ENCODE measurements around the gene TTC24. TPM values are rescaled to one million over a fixed set of nuclear protein-coding genes. Genes with fewer than 3 reads are reported as not detected.
"Not testable (repeated sequence)": the region's sequence is repeated elsewhere in the genome, so short reads cannot be mapped to it uniquely, and the experiment has no call there.

The TTC24 gene
- total RNA-seq, 4 donors from 2014 or later = not detected

GRCh38 chr1:156584813-156585212 is 5.3 kb downstream of the TTC24 start:
- DNase-seq (ENCODE audit: low spot score) (no peak), ATAC-seq (ENCODE audit: low FRiP score) (no peak)
- TF ChIP-seq CTCF (IDR thresholded peaks at IDR 0.05) = no peak

- ATAC-seq (ENCODE audit: low FRiP score) (no peak), DNase-seq (ENCODE audit: low spot score) (no peak)
- TF ChIP-seq CTCF (IDR thresholded peaks at IDR 0.05) = no peak
These were observed 6.8 kb downstream of the TTC24 start for GRCh38 chr1:156586323-156586722.

- no peak for DNase-seq (ENCODE audit: low spot score)
- ATAC-seq (ENCODE audit: low FRiP score) = no peak
- no peak for TF ChIP-seq CTCF (IDR thresholded peaks at IDR 0.05)
These were observed 7.5 kb downstream of the TTC24 start for GRCh38 chr1:156586892-156587477.

GRCh38 chr1:156587927-156588326 is 8.4 kb downstream of the TTC24 start:
- DNase-seq (ENCODE audit: low spot score); ATAC-seq (ENCODE audit: low FRiP score): not testable (repeated sequence)

- DNase-seq (ENCODE audit: low spot score) = no peak
- ATAC-seq (ENCODE audit: low FRiP score) = no peak
- TF ChIP-seq CTCF (IDR thresholded peaks at IDR 0.05) = no peak
These were observed 10.0 kb downstream of the TTC24 start for GRCh38 chr1:156589546-156589945.

- TF ChIP-seq CTCF (IDR thresholded peaks at IDR 0.05) = no peak
- ATAC-seq (ENCODE audit: low FRiP score) (no peak), DNase-seq (ENCODE audit: low spot score) (no peak)
These were observed 11.0 kb downstream of the TTC24 start for GRCh38 chr1:156590326-156591180.

- TF ChIP-seq CTCF (IDR thresholded peaks at IDR 0.05) = no peak
- ATAC-seq (ENCODE audit: low FRiP score) (no peak), DNase-seq (ENCODE audit: low spot score) (no peak)
These were observed 11.6 kb downstream of the TTC24 start for GRCh38 chr1:156591181-156591431.

All from omental fat pad (tissue), 4 donors.